Left lobe of liver (tissue), 2 donors: ENCODE data around the gene TLK2. TPM values are rescaled to one million over a fixed set of nuclear protein-coding genes. Genes with fewer than 3 reads are reported as not detected.
A peak's percentile ranks its signal among the peaks of the same experiment; 100 is the strongest.
"Not testable (repeated sequence)": the region's sequence is repeated elsewhere in the genome, so short reads cannot be mapped to it uniquely, and the experiment has no call there.

Experiments used
- ATAC-seq: fragments of 200-7000 bp; cut with Tn5 transposase; one replicate; pipeline ENCODE4 v1.9.1; 2020; ENCODE audit warnings: mild to moderate bottlenecking, moderate library complexity
- DNase-seq: peaks from one replicate; pipeline ENCODE4 v3.0.0-alpha.2; 2020; ENCODE audit warnings: low spot score
- total RNA-seq: library from RNA; stranded (reverse); gene quantifications from one replicate; pipeline ENCODE4 v1.2.1, GENCODE V29; 2021
- donor health status: DM: no; HTN: no; CAD: no; lungs with moderate emphysema.
- donor health status: DM: no; HTN: yes; CAD: no.

TLK2 gene
- total RNA-seq, 1 donor from 2014 or later: 11.4 TPM

DNA sequence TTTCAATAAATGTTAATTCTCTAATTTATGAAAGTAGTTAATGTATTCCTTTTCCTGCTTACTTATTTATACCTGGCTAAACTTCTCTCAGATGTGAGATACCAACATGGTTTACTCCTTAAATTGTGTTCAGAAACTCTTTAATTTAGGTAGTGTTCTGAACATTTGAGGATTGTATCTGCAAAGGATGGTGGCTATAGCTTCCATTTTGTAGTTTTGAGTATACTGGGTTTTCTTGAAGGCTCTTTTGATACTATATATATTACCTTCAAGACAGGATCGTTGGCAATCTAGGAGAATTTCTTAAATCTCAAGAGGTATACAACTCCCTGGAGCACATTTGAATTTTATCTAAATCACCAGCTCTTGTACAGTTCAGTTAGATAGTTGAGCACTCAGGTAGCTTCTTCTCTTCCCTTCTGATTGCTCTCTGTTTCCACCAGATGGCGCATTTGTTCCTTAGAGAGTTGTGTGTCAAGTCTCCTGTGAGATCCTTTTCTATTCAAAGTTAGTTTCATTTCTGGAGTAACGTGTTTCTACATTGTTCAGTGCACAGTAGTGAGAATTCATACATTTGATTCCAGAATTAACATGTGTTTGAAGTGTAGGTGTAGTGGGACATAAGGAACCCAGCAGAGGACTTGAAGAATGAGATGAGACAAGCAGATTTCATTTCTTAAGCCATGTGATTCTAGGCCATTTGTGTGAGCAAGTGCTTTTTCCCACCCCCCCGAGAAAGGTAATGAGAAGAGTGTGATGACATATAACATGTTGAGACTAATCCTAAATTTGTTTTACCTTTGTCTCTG, 74.4 kb downstream of the TLK2 start:
- ATAC-seq: peak; percentile 97
- DNase-seq: not testable (repeated sequence)

DNA sequence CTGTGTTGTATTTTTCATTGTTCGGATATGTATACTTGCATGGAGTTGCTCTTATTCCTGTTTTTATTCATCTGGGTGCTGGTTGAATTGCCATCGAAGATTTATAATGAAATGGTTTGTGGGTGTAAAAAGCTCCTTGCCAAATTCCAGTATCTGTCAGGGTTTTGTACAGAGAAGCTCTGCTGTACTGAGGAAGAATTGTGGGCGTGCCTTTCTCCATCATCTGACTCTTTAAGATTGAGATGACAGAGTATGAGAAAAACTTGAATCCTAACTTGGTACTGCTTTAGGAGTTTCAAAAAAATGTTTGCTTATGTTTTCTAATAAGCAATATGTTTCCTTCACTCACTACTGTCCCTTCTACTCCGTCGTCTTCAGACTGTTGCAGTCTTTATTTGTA, 78.9 kb downstream of the TLK2 start:
- not testable (repeated sequence) for ATAC-seq, DNase-seq

DNA sequence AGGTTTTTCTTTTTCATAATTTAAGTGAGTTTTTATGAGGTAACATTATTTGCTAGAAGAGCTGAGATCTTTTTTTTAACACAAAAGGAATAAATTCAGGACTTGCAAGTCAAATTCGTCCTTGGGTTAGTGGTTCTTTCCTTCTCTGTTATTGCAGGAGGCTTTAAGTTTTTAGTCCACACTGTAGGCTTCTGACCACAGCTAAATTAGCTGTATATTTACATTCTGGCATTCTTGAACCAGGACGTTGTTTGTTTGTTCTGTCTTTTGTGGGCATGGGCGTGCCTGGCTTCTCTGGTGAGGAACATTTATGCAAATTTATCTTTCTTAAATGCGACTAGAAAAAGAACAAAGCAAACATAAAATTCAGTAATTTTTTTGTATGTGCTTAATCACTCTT, 80.3 kb downstream of the TLK2 start:
- not testable (repeated sequence) for DNase-seq

GRCh38 chr17:62560971-62561370, 82.3 kb downstream of the TLK2 start:
- not testable (repeated sequence) for DNase-seq, ATAC-seq

More for the DNA sequence above, 80.3 kb downstream of the TLK2 start:
- ATAC-seq: not testable (repeated sequence)

- peak; percentile 40 for ATAC-seq
- DNase-seq: no peak
Observed at GRCh38 chr17:62562656-62563055, 84.0 kb downstream of the TLK2 start.

- no peak for ATAC-seq
Observed at GRCh38 chr17:62565817-62566216, 87.2 kb downstream of the TLK2 start.

GRCh38 chr17:62566996-62567578, 88.5 kb downstream of the TLK2 start:
- no peak for DNase-seq
- no peak for ATAC-seq

More at GRCh38 chr17:62565817-62566216, 87.2 kb downstream of the TLK2 start:
- no peak for DNase-seq

DNA sequence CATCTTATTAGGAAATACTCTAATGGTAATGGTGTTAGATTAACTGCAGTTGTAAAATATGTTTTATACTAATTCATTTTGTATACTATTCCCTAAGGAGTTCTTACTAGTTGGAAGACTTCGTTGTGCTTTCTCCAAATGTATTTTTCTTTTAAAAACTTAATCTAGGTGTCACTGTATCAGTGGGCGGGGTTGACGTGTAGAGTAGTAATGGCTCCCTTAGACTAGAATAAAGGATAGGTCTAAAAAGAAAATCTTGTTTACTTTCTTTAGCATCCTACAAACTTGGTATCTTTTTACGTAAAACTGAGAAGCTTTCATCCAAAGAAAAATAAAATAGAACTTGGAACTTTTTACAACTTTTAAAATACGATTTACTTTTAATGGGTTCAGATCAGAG, 93.9 kb downstream of the TLK2 start:
- no peak for ATAC-seq
- DNase-seq: no peak

- DNase-seq (no peak), ATAC-seq (peak; percentile 18)
Observed at GRCh38 chr17:62572888-62573401, 94.3 kb downstream of the TLK2 start.

DNA sequence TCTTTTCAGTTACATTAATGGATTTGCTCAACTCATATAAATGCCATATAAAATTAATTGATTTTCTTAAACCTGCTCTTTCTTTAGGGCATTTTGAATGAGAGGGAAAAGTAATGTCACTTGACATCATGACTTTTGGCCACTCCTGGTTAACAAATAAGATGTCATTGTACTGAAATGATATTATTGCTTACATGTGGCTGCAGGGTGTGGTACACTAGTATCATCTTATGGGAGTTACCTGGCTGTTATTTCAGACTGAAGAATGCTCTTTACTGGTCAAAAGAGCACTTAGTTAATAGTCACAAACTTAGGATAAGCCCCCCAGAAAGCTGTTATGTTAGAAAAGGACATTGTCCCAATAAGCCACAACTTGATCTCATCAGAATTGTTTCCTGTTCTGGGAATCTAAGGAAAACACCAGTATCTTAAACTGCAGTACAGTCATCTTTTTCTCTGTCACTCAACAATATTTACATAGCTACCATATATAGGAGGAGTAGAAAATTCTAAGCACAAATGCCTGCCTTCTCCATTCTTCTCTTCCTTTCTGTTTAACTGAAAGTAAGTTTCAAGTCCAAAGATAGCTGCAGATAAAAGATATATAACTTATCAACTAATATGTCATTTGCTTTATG, 95.0 kb downstream of the TLK2 start:
- ATAC-seq (no peak), DNase-seq (no peak)

DNA sequence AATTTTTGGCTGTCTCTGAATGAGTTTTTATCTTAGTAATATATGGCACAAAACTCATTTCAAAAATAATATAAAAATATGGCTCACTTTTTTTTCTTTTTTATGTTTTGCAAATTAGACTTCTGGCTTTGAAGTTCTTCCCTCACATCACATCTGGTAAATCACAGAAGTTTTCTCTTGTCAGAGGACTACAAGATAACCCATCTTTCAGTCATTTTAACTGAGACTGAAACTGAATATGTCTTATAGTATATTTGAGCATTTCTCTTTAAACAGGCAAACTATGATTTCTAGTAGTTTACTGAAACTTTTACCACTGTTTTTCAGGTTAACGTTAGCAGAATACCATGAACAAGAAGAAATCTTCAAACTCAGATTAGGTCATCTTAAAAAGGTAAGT, 97.8 kb downstream of the TLK2 start:
- DNase-seq (no peak), ATAC-seq (no peak)

GRCh38 chr17:62578757-62579487, 100.3 kb downstream of the TLK2 start:
- no peak for ATAC-seq
- no peak for DNase-seq

- DNase-seq (no peak), ATAC-seq (no peak)
Observed at GRCh38 chr17:62580947-62581346, 102.3 kb downstream of the TLK2 start.

DNA sequence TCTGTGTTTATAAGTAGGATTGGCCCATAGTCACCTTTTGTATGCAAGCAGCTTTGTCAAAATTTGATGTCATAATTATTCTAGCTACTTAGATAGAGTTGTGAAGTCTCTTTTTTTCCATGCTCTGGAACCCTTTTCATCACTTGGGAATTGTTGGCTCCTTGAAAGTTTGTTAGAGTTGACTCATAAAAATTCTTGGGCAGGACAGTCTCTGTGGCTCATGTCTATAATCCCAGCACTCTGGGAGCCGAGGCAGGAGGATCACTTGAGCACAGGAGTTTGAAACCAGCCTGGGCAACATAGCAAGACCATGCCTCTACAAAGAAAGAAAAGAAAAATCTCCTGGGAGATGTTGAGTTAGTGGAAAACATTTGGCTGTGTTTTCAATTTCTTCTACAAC, 103.1 kb downstream of the TLK2 start:
- DNase-seq (no peak), ATAC-seq (no peak)

- ATAC-seq: no peak
Observed at GRCh38 chr17:62587554-62587953, 108.9 kb downstream of the TLK2 start.

DNA sequence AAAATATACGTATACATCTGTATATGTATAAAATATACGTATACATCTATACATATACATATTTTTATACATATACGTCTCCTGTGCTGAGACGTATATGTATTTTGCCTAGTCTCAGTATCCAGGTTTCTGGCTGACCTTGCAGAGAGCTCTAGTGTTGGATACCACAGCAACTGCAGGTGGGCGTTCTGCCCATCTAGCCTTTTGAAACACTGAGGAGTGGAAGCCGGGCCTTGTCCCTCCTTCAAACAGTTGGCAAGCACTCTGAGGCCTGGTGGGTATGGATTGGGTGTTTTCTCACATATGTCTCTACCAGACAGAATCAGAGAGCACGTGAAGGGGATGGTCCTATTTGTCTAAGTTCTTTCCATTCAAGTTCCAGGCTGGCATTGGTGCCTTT, 109.5 kb downstream of the TLK2 start:
- ATAC-seq (no peak), DNase-seq (no peak)

More at GRCh38 chr17:62587554-62587953, 108.9 kb downstream of the TLK2 start:
- DNase-seq: no peak

DNA sequence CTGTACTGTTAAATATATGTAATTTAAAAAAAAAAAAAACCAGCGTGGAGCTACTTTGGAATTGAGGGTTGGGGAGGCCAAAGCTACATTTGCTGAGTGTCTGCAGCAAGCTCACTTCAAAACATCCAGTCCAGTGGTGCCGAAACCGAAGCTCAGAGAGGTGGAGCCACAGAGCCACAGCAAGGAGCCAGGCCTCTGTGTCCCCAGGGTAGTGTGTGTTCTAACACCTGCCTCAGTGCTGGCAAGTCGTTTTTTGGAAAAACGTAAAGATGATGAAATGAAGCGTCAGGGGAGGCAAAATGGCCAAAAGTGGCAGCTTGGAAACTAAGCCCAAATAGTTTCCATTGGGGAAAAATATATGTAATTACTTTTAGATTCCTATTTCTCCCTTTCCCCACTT, 112.7 kb downstream of the TLK2 start:
- ATAC-seq: no peak
- DNase-seq: no peak

DNA sequence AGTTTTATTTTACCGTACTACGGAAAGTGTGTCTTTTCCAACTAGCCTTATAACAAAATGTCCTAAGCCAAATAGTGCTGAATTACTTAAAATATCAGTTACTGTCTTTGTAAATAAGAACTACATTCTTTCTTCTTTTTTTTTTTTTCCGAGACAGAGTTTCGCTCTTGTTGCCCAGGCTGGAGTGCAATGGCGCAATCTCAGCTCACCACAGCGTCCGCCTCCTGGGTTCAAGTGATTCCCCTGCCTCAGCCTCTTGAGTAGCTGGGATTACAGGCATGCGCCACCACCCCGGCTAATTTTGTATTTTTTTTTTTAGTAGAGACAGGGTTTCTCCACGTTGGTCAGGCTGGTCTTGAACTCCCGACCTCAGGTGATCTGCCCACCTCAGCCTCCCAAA, 113.2 kb downstream of the TLK2 start:
- DNase-seq, ATAC-seq: not testable (repeated sequence)

- ATAC-seq (no peak), DNase-seq (no peak)
Observed at GRCh38 chr17:62592341-62593099, 113.9 kb downstream of the TLK2 start.

DNA sequence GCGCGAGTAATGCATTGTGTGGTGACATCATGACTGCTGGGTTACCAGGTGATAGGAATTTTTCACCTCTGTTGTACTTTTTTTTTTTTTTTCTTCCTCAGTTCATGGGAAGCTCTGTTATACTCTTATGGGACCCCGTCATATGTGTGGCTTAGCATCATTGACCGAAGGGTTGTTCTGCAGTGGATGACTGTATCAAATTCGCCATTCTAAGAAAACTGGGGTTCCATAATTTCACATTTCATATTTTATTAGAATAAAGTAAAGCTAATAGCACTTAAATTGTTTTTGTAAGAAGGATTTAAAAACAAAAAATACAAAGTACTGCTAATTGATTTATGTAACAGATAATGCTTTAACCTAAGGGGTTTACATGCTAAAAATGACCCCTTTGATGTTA, 116.9 kb downstream of the TLK2 start:
- DNase-seq (no peak), ATAC-seq (no peak)
